ENCODE results near the gene MYCBP. TPM values are rescaled to one million over a fixed set of nuclear protein-coding genes. Genes with fewer than 3 reads are reported as not detected.

The MYCBP gene
- total and polyA plus RNA-seq, 2 of the 13 experiments (the other 11 are each of a cell fraction or from before 2014, with no cell fraction given), result 11.4 to 30.4 TPM

DNA sequence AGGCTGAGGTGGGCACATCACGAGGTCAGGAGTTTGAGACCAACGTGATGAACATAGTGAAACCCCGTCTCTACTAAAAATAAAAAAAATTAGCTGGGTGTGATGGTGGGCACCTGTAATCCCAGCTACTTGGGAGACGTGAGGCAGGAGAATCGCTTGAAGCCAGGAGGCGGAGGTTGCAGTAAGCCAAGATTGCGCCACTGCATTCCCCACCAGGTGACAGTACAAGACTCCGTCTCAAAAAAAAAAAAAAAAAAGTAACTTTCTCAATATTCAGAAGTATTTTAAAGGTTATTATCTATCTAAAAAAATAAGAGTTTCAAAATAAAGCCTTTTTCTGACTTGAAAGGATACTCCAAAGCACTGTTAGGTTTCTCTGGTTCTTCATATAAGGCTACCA, 5.9 kb downstream of the MYCBP start:
- BruUV-seq (replicated peaks), result no TSS peak
- Histone ChIP-seq H3K9ac (ENCODE audit: insufficient read depth, low read depth, low read length) (no peak overlapping the region), H3K27ac (ENCODE audit: extremely low read length, insufficient read depth, low read length) (no peak overlapping the region), H3K4me2 (ENCODE audit: low read depth, low read length) (no peak overlapping the region), H3K4me1 (ENCODE audit: insufficient read depth, low read length) (peaks cover 36% of the 10 kb centered on the region), H3K27me3 (ENCODE audit: control insufficient read depth in 1 of 2, insufficient read depth in 2 of 2, low read length in 2 of 2) (no peaks in the 10 kb centered on the region), H3K36me3 (replicated peaks in 1 of 2; ENCODE audit: control insufficient read depth in 1 of 2, insufficient read depth in 2 of 2, low read length in 2 of 2) (no peaks in the 10 kb centered on the region; a peak in 1 of 5 replicates), H4K20me1 (ENCODE audit: insufficient read depth, low read length) (no peaks in the 10 kb centered on the region), H3K79me2 (ENCODE audit: insufficient read depth, low read length) (peaks cover 11% of the 10 kb centered on the region), H3K4me3 (replicated peaks in 1 of 3; ENCODE audit: insufficient read depth in 1 of 3, low read depth in 2 of 3, low read length in 3 of 3) (no peak overlapping the region), H2AFZ (ENCODE audit: low read length) (no peak overlapping the region), H3K9me3 (ENCODE audit: low read length) (no peaks in the 10 kb centered on the region)
- TF ChIP-seq ZBTB46 (CRISPR knock-in tag; IDR thresholded peaks at IDR 0.05; ENCODE audit: borderline replicate concordance), result no peak
- TF ChIP-seq ZNF879 (CRISPR knock-in tag; IDR thresholded peaks at IDR 0.05), result no peak
- FAIRE-seq, result no peak
- intact Hi-C loops (cut with micrococcal nuclease; ENCODE audit: unreplicated experiment) (no loop called here), in situ Hi-C loops (cut with HindIII; ENCODE audit: extremely low pct_ligation_motif_present, low pct_unique_long_range_greater_than_20kb) (no loop called here)
- POLR2A ChIA-PET, result no interaction called here
- no peak for ATAC-seq
- CTCF ChIA-PET (ENCODE audit: low intra/inter-chr PET ratio, low total read pairs), result no interaction called here
- WGBS (ENCODE audit: low lambda C conversion rate), result 93% methylated on average over 8 of the region's 8 CpGs
- DNase-seq (ENCODE audit: low spot score), result no peak

GRCh38 chr1:38865112-38865715, 7.9 kb downstream of the MYCBP start:
- intact Hi-C loops (cut with micrococcal nuclease; ENCODE audit: unreplicated experiment), result no loop called here
- Histone ChIP-seq H3K27me3 (ENCODE audit: control insufficient read depth in 1 of 2, insufficient read depth in 2 of 2, low read length in 2 of 2) (no peaks in the 10 kb centered on the region; a peak in 1 of 5 replicates), H3K4me3 (replicated peaks in 1 of 3; ENCODE audit: insufficient read depth in 1 of 3, low read depth in 2 of 3, low read length in 3 of 3) (no peak overlapping the region), H3K4me2 (ENCODE audit: low read depth, low read length) (no peak overlapping the region), H2AFZ (ENCODE audit: low read length) (no peak overlapping the region), H3K9ac (ENCODE audit: insufficient read depth, low read depth, low read length) (no peak overlapping the region), H3K36me3 (replicated peaks in 1 of 2; ENCODE audit: control insufficient read depth in 1 of 2, insufficient read depth in 2 of 2, low read length in 2 of 2) (no peaks in the 10 kb centered on the region; a peak in 1 of 5 replicates), H3K9me3 (ENCODE audit: low read length) (no peaks in the 10 kb centered on the region), H3K4me1 (ENCODE audit: insufficient read depth, low read length) (peaks cover 39% of the 10 kb centered on the region), H4K20me1 (ENCODE audit: insufficient read depth, low read length) (no peaks in the 10 kb centered on the region), H3K27ac (ENCODE audit: extremely low read length, insufficient read depth, low read length) (no peak overlapping the region), H3K79me2 (ENCODE audit: insufficient read depth, low read length) (peaks cover 14% of the 10 kb centered on the region)
- DNase-seq (ENCODE audit: low spot score) (no peak), ATAC-seq (no peak), FAIRE-seq (no peak)
- CTCF ChIA-PET (ENCODE audit: low intra/inter-chr PET ratio, low total read pairs), result no interaction called here
- in situ Hi-C loops (cut with HindIII; ENCODE audit: extremely low pct_ligation_motif_present, low pct_unique_long_range_greater_than_20kb), result no loop called here
- BruUV-seq (replicated peaks), result no TSS peak
- POLR2A ChIA-PET, result no interaction called here
- 88% methylated on average over 4 of the region's 4 CpGs for WGBS (ENCODE audit: low lambda C conversion rate)
- TF ChIP-seq ZNF274 (CRISPR knock-in tag; IDR thresholded peaks at IDR 0.05) (no peak), CBX2 (IDR thresholded peaks at IDR 0.05; ENCODE audit: low read depth, low read length) (no peak), CBX2 (CRISPR knock-in tag; IDR thresholded peaks at IDR 0.05; ENCODE audit: low read depth) (no peak), ZNF333 (CRISPR knock-in tag; IDR thresholded peaks at IDR 0.05; ENCODE audit: borderline replicate concordance) (no peak), HINFP (CRISPR knock-in tag; IDR thresholded peaks at IDR 0.05; ENCODE audit: low read depth) (no peak), ZNF570 (CRISPR knock-in tag; IDR thresholded peaks at IDR 0.05; ENCODE audit: borderline replicate concordance) (no peak), ZNF33B (CRISPR knock-in tag; IDR thresholded peaks at IDR 0.05) (no peak), ZEB1 (IDR thresholded peaks at IDR 0.05; ENCODE audit: insufficient replicate concordance, low read depth) (no peak), KAT8 (CRISPR knock-in tag; IDR thresholded peaks at IDR 0.05) (no peak), SMYD3 (CRISPR knock-in tag; IDR thresholded peaks at IDR 0.05) (no peak)
- TF ChIP-seq, protein P1, sequence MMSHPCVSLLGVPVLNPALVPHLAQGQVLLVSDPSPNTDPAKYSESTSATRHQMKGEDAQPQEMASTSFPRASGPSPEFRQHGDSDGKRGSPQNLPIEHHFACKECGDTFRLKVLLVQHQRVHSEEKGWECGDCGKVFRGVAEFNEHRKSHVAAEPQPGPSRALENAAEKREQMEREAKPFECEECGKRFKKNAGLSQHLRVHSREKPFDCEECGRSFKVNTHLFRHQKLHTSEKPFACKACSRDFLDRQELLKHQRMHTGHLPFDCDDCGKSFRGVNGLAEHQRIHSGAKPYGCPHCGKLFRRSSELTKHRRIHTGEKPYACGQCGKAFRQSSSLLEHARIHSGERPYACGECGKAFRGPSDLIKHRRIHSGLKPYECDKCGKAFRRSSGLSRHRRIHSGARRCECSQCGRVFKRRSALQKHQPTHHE (CRISPR knock-in tag; IDR thresholded peaks at IDR 0.05; ENCODE audit: borderline replicate concordance), result no peak

Measured in HepG2 (cell line).